ENCODE results near the gene RRP36.

DNA sequence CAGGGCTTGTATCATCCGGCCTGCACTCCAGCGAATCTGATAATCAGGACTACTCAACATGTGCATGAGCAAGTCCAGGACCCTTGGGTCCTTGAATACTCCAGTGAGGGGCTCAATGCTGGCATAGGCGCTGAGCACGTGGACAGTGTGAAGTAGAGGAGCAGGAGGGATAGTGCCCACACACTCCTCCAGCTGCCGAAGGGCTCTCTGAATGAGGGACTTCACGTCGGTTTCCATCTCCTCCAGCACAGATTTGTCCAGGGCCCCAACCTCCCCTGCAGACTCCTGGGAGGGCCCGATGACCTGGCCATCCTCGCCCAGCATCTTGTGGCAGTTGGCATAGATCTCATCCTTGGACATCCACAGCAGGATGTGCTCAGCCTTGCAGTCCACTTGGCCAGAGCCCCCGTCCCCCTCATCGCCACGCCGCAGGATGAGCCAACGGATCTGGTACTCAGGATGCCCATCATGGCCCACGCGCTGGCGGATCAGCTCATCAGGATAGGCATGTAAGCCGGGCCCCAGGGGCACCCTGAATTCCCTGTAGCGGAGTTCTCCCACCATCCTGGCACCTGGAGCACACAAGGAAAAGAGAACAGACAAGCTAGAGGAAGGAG is 30.9 kb downstream of the RRP36 start:
- no peak for TF ChIP-seq POLR2AphosphoS5 (IDR thresholded peaks at IDR 0.05; ENCODE audit: low read depth, low read length)
- TF ChIP-seq TAF1 (IDR thresholded peaks at IDR 0.05; ENCODE audit: borderline replicate concordance, insufficient read depth, low read length) = no peak
- TF ChIP-seq, protein P1, sequence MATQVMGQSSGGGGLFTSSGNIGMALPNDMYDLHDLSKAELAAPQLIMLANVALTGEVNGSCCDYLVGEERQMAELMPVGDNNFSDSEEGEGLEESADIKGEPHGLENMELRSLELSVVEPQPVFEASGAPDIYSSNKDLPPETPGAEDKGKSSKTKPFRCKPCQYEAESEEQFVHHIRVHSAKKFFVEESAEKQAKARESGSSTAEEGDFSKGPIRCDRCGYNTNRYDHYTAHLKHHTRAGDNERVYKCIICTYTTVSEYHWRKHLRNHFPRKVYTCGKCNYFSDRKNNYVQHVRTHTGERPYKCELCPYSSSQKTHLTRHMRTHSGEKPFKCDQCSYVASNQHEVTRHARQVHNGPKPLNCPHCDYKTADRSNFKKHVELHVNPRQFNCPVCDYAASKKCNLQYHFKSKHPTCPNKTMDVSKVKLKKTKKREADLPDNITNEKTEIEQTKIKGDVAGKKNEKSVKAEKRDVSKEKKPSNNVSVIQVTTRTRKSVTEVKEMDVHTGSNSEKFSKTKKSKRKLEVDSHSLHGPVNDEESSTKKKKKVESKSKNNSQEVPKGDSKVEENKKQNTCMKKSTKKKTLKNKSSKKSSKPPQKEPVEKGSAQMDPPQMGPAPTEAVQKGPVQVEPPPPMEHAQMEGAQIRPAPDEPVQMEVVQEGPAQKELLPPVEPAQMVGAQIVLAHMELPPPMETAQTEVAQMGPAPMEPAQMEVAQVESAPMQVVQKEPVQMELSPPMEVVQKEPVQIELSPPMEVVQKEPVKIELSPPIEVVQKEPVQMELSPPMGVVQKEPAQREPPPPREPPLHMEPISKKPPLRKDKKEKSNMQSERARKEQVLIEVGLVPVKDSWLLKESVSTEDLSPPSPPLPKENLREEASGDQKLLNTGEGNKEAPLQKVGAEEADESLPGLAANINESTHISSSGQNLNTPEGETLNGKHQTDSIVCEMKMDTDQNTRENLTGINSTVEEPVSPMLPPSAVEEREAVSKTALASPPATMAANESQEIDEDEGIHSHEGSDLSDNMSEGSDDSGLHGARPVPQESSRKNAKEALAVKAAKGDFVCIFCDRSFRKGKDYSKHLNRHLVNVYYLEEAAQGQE (IDR thresholded peaks at IDR 0.05; ENCODE audit: insufficient read depth in 1 of 2, low read depth in 2 of 2, low read length in 2 of 2) = no peak

Data from PFSK-1 (cell line).